SU-DHL-6 (cell line): ENCODE measurements around the gene LTB.

ENCODE experiments used
- H2AFZ ChIP-seq: fragments of 200-600 bp; sonication (generic); 2 replicates; pipeline ENCODE4 v1.6.1; 2014; ENCODE audit warnings: low read depth, mild to moderate bottlenecking, moderate library complexity, mixed read lengths, antibody characterized with exemption, low read length; ENCODE audit not compliant: severe bottlenecking
- H3F3A ChIP-seq: fragments of 200-600 bp; shearing (Covaris generic); 2 replicates; pipeline ENCODE4 v1.6.0; 2016; ENCODE audit warnings: antibody characterized with exemption, mild to moderate bottlenecking; ENCODE audit not compliant: insufficient read depth
- H3K27ac ChIP-seq: fragments of 200-600 bp; sonication (generic); 2 replicates; pipeline ENCODE4 v1.5.1; 2016; ENCODE audit warnings: low read depth, mild to moderate bottlenecking, low read length, moderate library complexity, mixed read lengths
- H3K27me3 ChIP-seq: fragments of 200-600 bp; sonication (generic), shearing (Covaris generic); 2 replicates; pipeline ENCODE4 v1.6.0; 2014; ENCODE audit warnings: mild to moderate bottlenecking, low read length
- H3K36me3 ChIP-seq: fragments of 200-600 bp; sonication (generic); 2 replicates; pipeline ENCODE4 v1.6.1; 2014; ENCODE audit warnings: mild to moderate bottlenecking, low read length, mixed read lengths
- H3K4me2 ChIP-seq: fragments of 300-600, 200-600 bp; shearing (Covaris generic), sonication (generic); 2 replicates; pipeline ENCODE4 v1.6.0; 2014; ENCODE audit warnings: low read length, low read depth, mild to moderate bottlenecking; ENCODE audit not compliant: poor library complexity, severe bottlenecking
- H3K4me3 ChIP-seq: fragments of 200-600 bp; sonication (generic); 2 replicates; pipeline ENCODE4 v1.5.1; 2014; ENCODE audit warnings: antibody characterized with exemption, low read length, mild to moderate bottlenecking, mixed read lengths; ENCODE audit not compliant: insufficient read depth, poor library complexity, severe bottlenecking
- H3K79me2 ChIP-seq: fragments of 200-600 bp; sonication (generic); 2 replicates; pipeline ENCODE4 v1.6.1; 2014; ENCODE audit warnings: mild to moderate bottlenecking, low read length, moderate library complexity; ENCODE audit not compliant: insufficient read depth
- H3K9ac ChIP-seq: fragments of 200-600 bp; sonication (generic); 2 replicates; pipeline ENCODE4 v1.7.0; 2014; ENCODE audit warnings: mild to moderate bottlenecking, low read length
- H3K9me2 ChIP-seq: fragments of 200-600 bp; sonication (generic); replicated peaks from 2 replicates; pipeline ENCODE4 v1.6.1; 2014; ENCODE audit warnings: low read length; ENCODE audit not compliant: insufficient read depth
- H3K9me3 ChIP-seq: fragments of 200-600 bp; sonication (generic); 2 replicates; pipeline ENCODE4 v1.6.1; 2014; ENCODE audit warnings: low read length, mixed read lengths; ENCODE audit not compliant: insufficient read depth
- H4K20me1 ChIP-seq: fragments of 200-600 bp; sonication (generic); 2 replicates; pipeline ENCODE4 v1.6.1; 2014; ENCODE audit warnings: low read depth, mild to moderate bottlenecking, antibody characterized with exemption, low read length, moderate library complexity, mixed read lengths
- CTCF ChIP-seq: fragments of 200-600 bp; sonication (generic); IDR thresholded peaks from one replicate; pipeline ENCODE4 v1.5.1; 2017; ENCODE audit warnings: antibody characterized with exemption, mild to moderate bottlenecking, low read length, moderate library complexity; ENCODE audit not compliant: insufficient read depth, poor library complexity, severe bottlenecking
- EZH2phosphoT487 ChIP-seq: fragments of 200-600 bp; sonication (generic), shearing (Covaris generic); conservative IDR thresholded peaks from 2 replicates; pipeline ENCODE4 v1.6.1; 2018; ENCODE audit warnings: mild to moderate bottlenecking, antibody characterized with exemption, low read length, moderate library complexity, mixed read lengths

LTB gene

DNA sequence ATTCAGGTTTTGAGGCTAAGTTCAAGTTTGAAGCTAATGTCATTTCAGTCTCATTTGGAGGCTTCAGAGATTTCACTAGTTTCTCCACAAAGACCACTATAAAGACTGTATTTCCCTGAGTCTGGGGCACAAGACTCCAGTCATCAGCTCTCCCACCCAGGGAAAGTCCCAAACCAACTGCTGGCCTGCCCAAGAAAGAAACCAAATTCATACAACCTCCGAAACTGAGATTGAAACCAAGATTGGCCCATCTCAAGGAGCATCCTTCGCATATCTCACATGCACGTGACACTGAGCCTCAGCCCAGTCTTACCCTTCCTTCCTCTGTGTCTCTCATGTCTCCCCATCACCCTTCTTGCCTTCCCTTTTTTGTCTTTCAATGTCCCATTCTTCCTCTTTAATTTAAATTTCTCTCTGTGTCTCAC is 13.7 kb downstream of the LTB start:
- H3K4me3 ChIP-seq, result peak overlapping the region; percentile 63
- H3K9me3 ChIP-seq, result no peaks in the 10 kb centered on the region
- peak overlapping the region; percentile 92 for H3K27ac ChIP-seq
- H3F3A ChIP-seq, result peaks cover 66% of the 10 kb centered on the region
- no peaks in the 10 kb centered on the region for H4K20me1 ChIP-seq
- no peak overlapping the region for H2AFZ ChIP-seq
- no peaks in the 10 kb centered on the region for H3K9me2 ChIP-seq
- H3K9ac ChIP-seq, result peak overlapping the region; percentile 84
- TF ChIP-seq CTCF (no peak), EZH2phosphoT487 (no peak)
- H3K27me3 ChIP-seq, result no peaks in the 10 kb centered on the region
- peak overlapping the region; percentile 86 for H3K4me2 ChIP-seq
- H3K36me3 ChIP-seq, result no peaks in the 10 kb centered on the region
- H3K79me2 ChIP-seq, result peaks cover 54% of the 10 kb centered on the region

DNA sequence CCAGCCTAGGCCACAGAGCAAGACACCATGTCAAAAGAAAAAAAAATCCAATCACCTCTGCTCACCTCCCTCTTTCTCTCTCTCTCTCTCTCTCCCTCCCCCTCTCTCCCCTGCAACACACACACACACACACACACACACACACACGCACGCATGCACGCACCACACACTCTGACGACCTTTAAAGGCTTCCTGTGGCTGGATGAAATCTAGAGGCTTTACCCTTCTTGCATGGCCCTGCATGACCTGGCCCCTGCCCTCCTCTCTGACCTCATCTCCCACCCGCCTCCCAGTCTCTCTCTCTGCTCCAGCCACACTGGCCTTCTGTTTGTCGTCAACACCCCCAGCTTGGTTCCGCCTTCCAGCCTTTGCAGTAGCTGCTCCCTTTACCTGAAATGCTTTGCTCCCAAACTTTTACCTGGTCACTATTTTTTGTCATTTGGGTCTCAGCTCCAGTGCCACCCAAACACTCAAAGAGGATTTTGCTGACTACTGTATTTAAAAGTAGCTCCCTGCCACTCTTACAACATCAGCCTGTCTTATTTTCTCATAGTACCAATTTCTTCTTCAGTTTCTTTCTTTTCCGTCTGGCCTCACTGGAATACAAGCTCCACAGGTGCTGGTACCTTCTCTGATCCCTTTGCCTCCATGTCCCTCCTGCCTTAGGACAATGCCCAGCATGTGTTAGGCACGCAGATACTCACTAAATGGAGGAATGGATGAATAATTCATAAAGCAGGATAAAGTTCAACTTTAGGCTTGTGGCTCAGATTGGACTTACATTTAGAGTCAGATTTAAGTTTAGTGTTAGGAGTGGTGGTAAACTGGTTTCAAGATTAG is 14.5 kb downstream of the LTB start:
- Histone ChIP-seq H2AFZ (no peak overlapping the region), H3K9me2 (no peaks in the 10 kb centered on the region), H3K9me3 (no peaks in the 10 kb centered on the region), H3K4me2 (peak overlapping the region; percentile 86), H4K20me1 (no peaks in the 10 kb centered on the region), H3K27ac (peak overlapping the region; percentile 92), H3K4me3 (no peak overlapping the region), H3K9ac (peak overlapping the region; percentile 84), H3K79me2 (peaks cover 51% of the 10 kb centered on the region), H3K36me3 (no peaks in the 10 kb centered on the region), H3K27me3 (no peaks in the 10 kb centered on the region), H3F3A (peaks cover 72% of the 10 kb centered on the region)
- TF ChIP-seq CTCF, result no peak
- TF ChIP-seq EZH2phosphoT487, result no peak

GRCh38 chr6:31560697-31561058 is 21.5 kb downstream of the LTB start:
- H3K4me3 ChIP-seq, result peak overlapping the region; percentile 0
- H3K9ac ChIP-seq, result peak overlapping the region; percentile 69
- TF ChIP-seq CTCF (no peak), EZH2phosphoT487 (no peak)

More at GRCh38 chr6:31560697-31561058, 21.5 kb downstream of the LTB start:
- Histone ChIP-seq H2AFZ (no peak overlapping the region), H3K27ac (peak overlapping the region; percentile 94), H4K20me1 (no peaks in the 10 kb centered on the region), H3K9me2 (no peaks in the 10 kb centered on the region), H3K4me2 (peak overlapping the region; percentile 77), H3K9me3 (no peaks in the 10 kb centered on the region), H3F3A (peaks cover 78% of the 10 kb centered on the region), H3K27me3 (no peaks in the 10 kb centered on the region), H3K79me2 (peaks cover 8% of the 10 kb centered on the region; the same call in 1 of the 2 replicates), H3K36me3 (no peaks in the 10 kb centered on the region)
